Endothelial cell of umbilical vein (primary cell): Measurements from ENCODE around the gene CHKB. TPM values are rescaled to one million over a fixed set of nuclear protein-coding genes. Genes with fewer than 3 reads are reported as not detected.

Experiments
- BruUV-seq: library from RNA; stranded (reverse); fragments of 400-500 nt; replicated peaks from 2 replicates; lab custom pipeline; 2021; lab: Mats Ljungman, UMichigan
- CTCF ChIA-PET: fragments of 300-600, 350-600 bp; sonication (Branson Sonifier 250); formaldehyde crosslinking; loops from one replicate; lab custom pipeline; 2021; ENCODE audit warnings: antibody characterized with exemption, inconsistent platforms; lab: Charles Lee
- POLR2A ChIA-PET: fragments of 300-600, 350-600 bp; sonication (Branson Sonifier 250); formaldehyde crosslinking; loops from one replicate; lab custom pipeline; 2021; ENCODE audit warnings: antibody characterized with exemption, inconsistent platforms; lab: Charles Lee
- DNase-seq: peaks from one replicate; pipeline ENCODE4 v3.0.0-alpha.2; 2011; ENCODE audit warnings: low read depth, low spot score
- FAIRE-seq: peaks from 2 replicates; lab custom pipeline; 2011; peaks lifted over from hg19 to GRCh38; lab: Jason Lieb, UNC
- H2AFZ ChIP-seq: 2 replicates; pipeline ENCODE4 v1.6.0; 2012; ENCODE audit warnings: low read depth, low read length, control low read depth, inconsistent platforms
- H3K27ac ChIP-seq: 2 replicates; pipeline ENCODE4 v1.5.1; 2011; ENCODE audit warnings: low read depth, mild to moderate bottlenecking, control low read depth, low read length, moderate library complexity; ENCODE audit not compliant: insufficient read depth
- H3K27me3 ChIP-seq, 2 experiments: 2 replicates each; pipeline versions ENCODE4 v1.6.0 to v1.6.1; 2011; ENCODE audit warnings: low read length in 2 of 2, mixed read lengths in 1 of 2; ENCODE audit not compliant: control insufficient read depth in 2 of 2, insufficient read depth in 2 of 2
- H3K36me3 ChIP-seq, 2 experiments: 2 replicates in 1 of 2; 3 replicates in 1 of 2; pipeline ENCODE4 v1.5.1; 2011; ENCODE audit warnings: low read length in 2 of 2, mild to moderate bottlenecking in 1 of 2, moderate library complexity in 1 of 2; ENCODE audit not compliant: control insufficient read depth in 2 of 2, insufficient read depth in 2 of 2; ENCODE audit errors: extremely low read depth in 1 of 2
- H3K4me1 ChIP-seq: 3 replicates; pipeline ENCODE4 v1.5.1; 2011; ENCODE audit warnings: mild to moderate bottlenecking, low read length; ENCODE audit not compliant: control insufficient read depth, insufficient read depth; ENCODE audit errors: extremely low read depth
- H3K4me2 ChIP-seq: 2 replicates; pipeline ENCODE4 v1.6.1; 2011; ENCODE audit warnings: low read length, control low read depth, mixed read lengths; ENCODE audit not compliant: insufficient read depth
- H3K4me3 ChIP-seq, 3 experiments: fragments of 200-600 bp in 1 of 3; sonication (generic), shearing (Covaris generic) in 1 of 3; replicated peaks in 1 of 3; 2 replicates each; pipeline ENCODE4 v1.5.1; 2011 to 2016; ENCODE audit warnings: control low read depth in 3 of 3, low read length in 3 of 3, mild to moderate bottlenecking in 2 of 3, inconsistent platforms in 1 of 3, low read depth in 1 of 3, moderate library complexity in 1 of 3; ENCODE audit not compliant: insufficient read depth in 1 of 3
- H3K79me2 ChIP-seq: 2 replicates; pipeline ENCODE4 v1.6.0; 2012; ENCODE audit warnings: low read length, inconsistent platforms; ENCODE audit not compliant: control insufficient read depth, insufficient read depth
- H3K9ac ChIP-seq: replicated peaks from 2 replicates; pipeline ENCODE3; 2011; ENCODE audit warnings: low read length, control low read depth; ENCODE audit not compliant: insufficient read depth; ENCODE audit errors: extremely low read depth
- H3K9me1 ChIP-seq: replicated peaks from 3 replicates; pipeline ENCODE4 v1.6.0; 2011; ENCODE audit warnings: mild to moderate bottlenecking, low read length; ENCODE audit not compliant: control insufficient read depth, insufficient read depth; ENCODE audit errors: extremely low read depth
- H3K9me3 ChIP-seq: replicated peaks from 2 replicates; pipeline ENCODE4 v1.5.1; 2012; ENCODE audit warnings: low read length, inconsistent platforms; ENCODE audit not compliant: control insufficient read depth, insufficient read depth
- H4K20me1 ChIP-seq: replicated peaks from 2 replicates; pipeline ENCODE3; 2011; ENCODE audit warnings: mild to moderate bottlenecking, low read length; ENCODE audit not compliant: control insufficient read depth, insufficient read depth; ENCODE audit errors: extremely low read depth
- CTCF ChIP-seq, 2 donors: IDR thresholded peaks; 1 replicate in 1 of 2; 2 replicates in 1 of 2; pipeline ENCODE4 v1.5.1; 2011; ENCODE audit warnings: low read length in 2 of 2, mild to moderate bottlenecking in 2 of 2, moderate library complexity in 2 of 2, control low read depth in 1 of 2, inconsistent platforms in 1 of 2, low read depth in 1 of 2; ENCODE audit not compliant: insufficient read depth in 1 of 2; ENCODE audit errors: extremely low read depth in 1 of 2
- EZH2 ChIP-seq: IDR thresholded peaks from 2 replicates; pipeline ENCODE4 v1.6.1; 2012; ENCODE audit warnings: borderline replicate concordance, low read depth, mild to moderate bottlenecking, moderate library complexity, low read length, inconsistent platforms; ENCODE audit not compliant: severe bottlenecking
- FOS ChIP-seq: IDR thresholded peaks from 2 replicates; pipeline ENCODE4 v1.6.1; 2011; ENCODE audit warnings: mild to moderate bottlenecking, low read length, moderate library complexity, borderline replicate concordance; ENCODE audit not compliant: insufficient read depth
- GATA2 ChIP-seq: IDR thresholded peaks from 2 replicates; pipeline ENCODE4 v1.7.0; 2011; ENCODE audit warnings: low read depth, mild to moderate bottlenecking, moderate library complexity, mixed read lengths, low read length; ENCODE audit not compliant: insufficient read length, insufficient read depth
- JUN ChIP-seq: IDR thresholded peaks from 2 replicates; pipeline ENCODE4 v1.6.1; 2011; ENCODE audit warnings: borderline replicate concordance, low read depth; ENCODE audit not compliant: insufficient read length, insufficient read depth
- MYC ChIP-seq: IDR thresholded peaks from one replicate; pipeline ENCODE4 v1.6.1; 2011; ENCODE audit warnings: mild to moderate bottlenecking, low read depth, low read length
- POLR2A ChIP-seq: IDR thresholded peaks from 2 replicates; pipeline ENCODE4 v1.6.1; 2012; ENCODE audit warnings: low read depth, mild to moderate bottlenecking, control low read depth, low read length
- POLR2AphosphoS5 ChIP-seq: IDR thresholded peaks from 2 replicates; pipeline ENCODE4 v1.6.1; 2012; ENCODE audit warnings: low read depth, mild to moderate bottlenecking, control low read depth, low read length, moderate library complexity; ENCODE audit not compliant: insufficient read depth
- dilution Hi-C: fragments of 300-500 bp; cut with MboI; formaldehyde crosslinking; loops from one replicate; pipeline ENCODE4 v1.15.0; 2019; ENCODE audit warnings: low sequenced_read_pairs; ENCODE audit not compliant: extremely low pct_ligation_motif_present
- intact Hi-C: fragments of 100-400 bp; cut with micrococcal nuclease; formaldehyde crosslinking; loops from one replicate; pipeline ENCODE4 v1.10.0; 2022
- polyA plus RNA-seq, 4 experiments: library from polyadenylated mRNA; depleted of rRNA in 3 of 4; stranded (reverse) in 3 of 4; unstranded in 1 of 4; fragments of >200 nt; gene quantifications; 2 replicates each; pipeline versions ENCODE4 v1.2.1 to v1.2.3, GENCODE V29; 2011 to 2012; ENCODE audit warnings: missing spikeins in 1 of 4
- total RNA-seq: library from RNA; stranded (reverse); gene quantifications from 2 replicates; pipeline ENCODE4 v1.2.3, GENCODE V29; 2021
- TF ChIP-seq, protein P1 (sequence below): IDR thresholded peaks from 2 replicates; pipeline ENCODE4 v1.6.1; 2011; ENCODE audit not compliant: insufficient read depth, insufficient read length

The CHKB gene
- total and polyA plus RNA-seq, 2 donors (not counting 3 experiments of a cell fraction or from before 2014, with no cell fraction given): 62.4 to 70.6 TPM

DNA sequence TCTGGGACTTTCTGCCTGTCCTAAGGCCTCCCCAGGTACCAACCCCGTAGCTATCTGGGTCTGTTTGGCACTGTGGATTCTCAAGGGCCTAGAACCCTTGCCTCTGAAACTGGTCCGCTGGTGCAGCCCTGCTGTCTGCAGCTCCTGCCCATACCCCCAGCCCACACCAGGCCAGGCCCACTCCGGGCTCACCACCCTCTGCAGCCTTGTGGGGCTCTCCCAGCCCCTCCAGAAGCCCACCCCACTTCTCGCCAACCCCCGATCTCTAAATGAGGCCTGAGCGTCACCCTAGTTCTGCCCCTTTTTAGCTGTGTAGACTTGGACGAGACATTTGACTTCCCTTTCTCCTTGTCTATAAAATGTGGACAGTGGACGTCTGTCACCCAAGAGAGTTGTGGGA lies 32.3 kb downstream of the CHKB start:
- dilution Hi-C loops: no loop called here

More for the DNA sequence above, 32.3 kb downstream of the CHKB start:
- DNase-seq (no peak), FAIRE-seq (no peak)
- peaks cover 27 to 43% of the 10 kb centered on the region in 2 experiments for H3K27me3 ChIP-seq
- no peak overlapping the region for H3K27ac ChIP-seq
- no peaks in the 10 kb centered on the region for H3K9me1 ChIP-seq
- H4K20me1 ChIP-seq: no peaks in the 10 kb centered on the region
- CTCF ChIA-PET: interaction anchor here (1.1 to 2.8 kb wide), 3 partner anchors 9 to 25 kb away, joined by 3 to 11 read pairs (median 8); partner anchors contain the start of genes SCO2 and SYCE3
- H3K79me2 ChIP-seq: no peaks in the 10 kb centered on the region
- no peak overlapping the region for H3K9ac ChIP-seq
- TF ChIP-seq CTCF (IDR thresholded peaks at IDR 0.05; ENCODE audit: extremely low read depth in 1 of 2, insufficient read depth in 1 of 2, low read depth in 1 of 2, low read length in 2 of 2) (no peak), EZH2 (no peak), POLR2AphosphoS5 (no peak), MYC (no peak), POLR2A (no peak), FOS (no peak), GATA2 (no peak), JUN (no peak)
- TF ChIP-seq, protein P1, sequence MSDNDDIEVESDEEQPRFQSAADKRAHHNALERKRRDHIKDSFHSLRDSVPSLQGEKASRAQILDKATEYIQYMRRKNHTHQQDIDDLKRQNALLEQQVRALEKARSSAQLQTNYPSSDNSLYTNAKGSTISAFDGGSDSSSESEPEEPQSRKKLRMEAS: no peak
- no peaks in the 10 kb centered on the region for H3K36me3 ChIP-seq
- intact Hi-C loops: no loop called here
- H2AFZ ChIP-seq: no peak overlapping the region
- no peak overlapping the region for H3K4me2 ChIP-seq
- POLR2A ChIA-PET: no interaction called here
- H3K9me3 ChIP-seq: no peaks in the 10 kb centered on the region
- H3K4me1 ChIP-seq: no peaks in the 10 kb centered on the region
- no TSS peak for BruUV-seq
- no peak overlapping the region for H3K4me3 ChIP-seq
